Eye (tissue), 1 donor: Measurements from ENCODE around the gene ASGR2.

Experiments used
- DNase-seq: peaks from one replicate; pipeline ENCODE4 v3.0.0-alpha.2; 2015

ASGR2 gene

GRCh38 chr17:7058831-7059447 is 55.7 kb downstream of the ASGR2 start:
- no peak for DNase-seq

DNA sequence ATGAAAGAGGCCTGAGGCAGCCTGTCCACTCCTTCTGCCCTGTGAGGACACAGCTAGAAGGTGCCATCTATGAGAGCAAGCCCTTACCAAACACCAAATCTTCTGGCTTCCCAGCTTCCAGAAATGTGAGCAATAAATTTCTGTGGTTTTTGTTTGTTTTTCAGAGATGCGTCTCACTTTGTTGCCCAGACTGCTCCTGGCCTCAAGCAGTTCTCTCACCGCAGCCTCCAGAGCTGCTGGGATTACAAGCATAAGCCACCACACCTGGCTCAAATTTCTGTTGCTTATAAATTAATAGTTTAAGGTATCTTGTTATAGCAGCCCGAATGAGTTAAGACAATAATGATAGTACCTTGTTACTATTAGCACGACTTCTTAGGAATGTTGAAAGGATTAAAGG is 58.2 kb downstream of the ASGR2 start:
- DNase-seq: no peak
